ENCODE data around the gene TTL.

The TTL gene

GRCh38 chr2:112580084-112580483, 98.1 kb downstream of the TTL start:
- no peak for DNase-seq (ENCODE audit: low read depth in 1 of 2, low spot score in 1 of 2)

- DNase-seq (ENCODE audit: low read depth in 1 of 2, low spot score in 1 of 2), result no peak
These were observed 100.4 kb downstream of the TTL start for GRCh38 chr2:112582314-112582746.

- DNase-seq (ENCODE audit: low read depth in 1 of 2, low spot score in 1 of 2), result no peak
These were observed 101.7 kb downstream of the TTL start for GRCh38 chr2:112583497-112584133.

- DNase-seq (ENCODE audit: low read depth in 1 of 2, low spot score in 1 of 2), result peak; percentile 80 to 84
These were observed 102.4 kb downstream of the TTL start, which contains the start of gene CHCHD5 for GRCh38 chr2:112584134-112584890. CHCHD5 (plus strand) TSS chr2:112584609; CDS start chr2:112584648, 39 bp downstream.

GRCh38 chr2:112584891-112585250, 102.9 kb downstream of the TTL start:
- DNase-seq (ENCODE audit: low read depth in 1 of 2, low spot score in 1 of 2), result no peak

GRCh38 chr2:112585400-112585799, 103.4 kb downstream of the TTL start:
- no peak for DNase-seq (ENCODE audit: low read depth in 1 of 2, low spot score in 1 of 2)

- DNase-seq (ENCODE audit: low read depth in 1 of 2, low spot score in 1 of 2), result no peak
These were observed 104.0 kb downstream of the TTL start for GRCh38 chr2:112585873-112586464.

- no peak for DNase-seq (ENCODE audit: low read depth in 1 of 2, low spot score in 1 of 2)
These were observed 106.7 kb downstream of the TTL start for GRCh38 chr2:112588611-112589045.
